A673 (cell line): ENCODE data around the gene TP53I11.

Source experiments
- CTCF ChIP-seq: fragments of 300-800, 200-600 bp; sonication (generic); conservative IDR thresholded peaks from 2 replicates; pipeline ENCODE4 v1.5.1; 2017; ENCODE audit warnings: low read depth, mild to moderate bottlenecking, antibody characterized with exemption, low read length, moderate library complexity, mixed read lengths
- EZH2 ChIP-seq: fragments of 200-600 bp; sonication (generic); IDR thresholded peaks from 2 replicates; pipeline ENCODE4 v1.6.1; 2017; ENCODE audit warnings: borderline replicate concordance, low read depth, mild to moderate bottlenecking, mixed read lengths, antibody characterized with exemption, low read length; ENCODE audit not compliant: poor library complexity, severe bottlenecking

GRCh38 chr11:44950031-44950624, 555 bp downstream of the TP53I11 start:
- TF ChIP-seq CTCF (no peak), EZH2 (no peak)
